Stimulated activated memory B cell treated with anti-CD40 and anti-IgM and Interleukin-4, amounts not matched to agents 10 μg/mL and 1 μg/mL and 100 μg/mL, for 72 hours (primary cell): ENCODE results near the gene SP9.
A peak's percentile ranks its signal among the peaks of the same experiment; 100 is the strongest.

ENCODE experiments used
- ATAC-seq: fragments of 150-1000 bp; cut with Tn5 transposase; 2 replicates; pipeline ENCODE4 v1.10.0; 2021
- H3K27ac Mint-ChIP-seq: one replicate; pipeline ENCODE4 v1.8.0; 2022; ENCODE audit warnings: mild to moderate bottlenecking, mixed read lengths
- H3K27me3 Mint-ChIP-seq: one replicate; pipeline ENCODE4 v1.8.0; 2022; ENCODE audit warnings: mixed read lengths
- H3K36me3 Mint-ChIP-seq: one replicate; pipeline ENCODE4 v1.8.0; 2022; ENCODE audit warnings: mixed read lengths
- H3K4me1 Mint-ChIP-seq: one replicate; pipeline ENCODE4 v1.8.0; 2022; ENCODE audit warnings: mixed read lengths
- H3K4me3 Mint-ChIP-seq: one replicate; pipeline ENCODE4 v1.8.0; 2022; ENCODE audit warnings: mild to moderate bottlenecking, moderate library complexity, mixed read lengths
- H3K9me3 Mint-ChIP-seq: one replicate; pipeline ENCODE4 v1.8.0; 2022; ENCODE audit warnings: mixed read lengths

Gene SP9

DNA sequence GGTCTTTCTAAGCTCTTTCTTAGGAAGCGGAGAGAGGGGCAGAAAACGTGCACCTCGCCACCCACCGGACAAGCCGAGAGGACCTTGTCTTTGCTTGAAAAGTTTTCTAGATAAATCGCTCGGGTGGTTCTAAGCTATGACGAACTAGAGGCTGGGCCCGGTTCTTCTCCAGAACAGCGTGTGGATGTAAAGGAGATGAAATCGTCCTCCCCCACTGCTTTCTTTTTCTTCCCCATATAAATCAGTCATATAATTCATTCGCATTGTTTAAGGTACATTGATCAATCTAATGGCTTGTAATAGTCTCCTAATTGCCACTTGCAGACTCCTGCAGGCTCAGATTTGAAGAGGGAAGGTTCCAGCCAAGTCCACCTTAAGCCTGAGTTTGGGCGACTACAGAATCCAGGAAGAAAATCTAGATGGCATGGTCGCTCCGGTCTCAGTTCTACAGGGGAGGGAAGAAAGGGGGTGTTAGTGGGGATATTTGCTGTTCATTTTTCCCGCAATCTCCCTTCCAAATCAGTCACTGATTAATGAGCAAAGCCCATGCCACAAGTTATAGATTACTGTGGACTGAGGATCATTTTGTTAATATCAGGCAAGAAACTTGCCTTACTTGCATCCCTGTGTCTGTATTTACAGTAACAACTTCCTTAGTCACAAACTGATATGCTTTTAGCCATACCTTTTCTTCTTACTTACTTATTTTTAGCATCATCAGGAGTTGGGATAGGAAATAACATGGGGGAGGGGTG, 5.6 kb upstream of the SP9 start:
- H3K4me1 Mint-ChIP-seq, result peaks cover 52% of the 10 kb centered on the region
- peaks cover 91% of the 10 kb centered on the region for H3K27me3 Mint-ChIP-seq
- H3K27ac Mint-ChIP-seq, result no peak overlapping the region
- H3K4me3 Mint-ChIP-seq, result no peak overlapping the region
- H3K36me3 Mint-ChIP-seq, result no peaks in the 10 kb centered on the region
- ATAC-seq, result no peak
- no peaks in the 10 kb centered on the region for H3K9me3 Mint-ChIP-seq

- Mint-ChIP-seq H3K9me3 (no peaks in the 10 kb centered on the region), H3K4me1 (peaks cover 49% of the 10 kb centered on the region), H3K4me3 (no peak overlapping the region), H3K27ac (no peak overlapping the region), H3K36me3 (no peaks in the 10 kb centered on the region), H3K27me3 (peaks cover 84% of the 10 kb centered on the region)
- no peak for ATAC-seq
Observed at GRCh38 chr2:174330945-174331594, 3.7 kb upstream of the SP9 start.

DNA sequence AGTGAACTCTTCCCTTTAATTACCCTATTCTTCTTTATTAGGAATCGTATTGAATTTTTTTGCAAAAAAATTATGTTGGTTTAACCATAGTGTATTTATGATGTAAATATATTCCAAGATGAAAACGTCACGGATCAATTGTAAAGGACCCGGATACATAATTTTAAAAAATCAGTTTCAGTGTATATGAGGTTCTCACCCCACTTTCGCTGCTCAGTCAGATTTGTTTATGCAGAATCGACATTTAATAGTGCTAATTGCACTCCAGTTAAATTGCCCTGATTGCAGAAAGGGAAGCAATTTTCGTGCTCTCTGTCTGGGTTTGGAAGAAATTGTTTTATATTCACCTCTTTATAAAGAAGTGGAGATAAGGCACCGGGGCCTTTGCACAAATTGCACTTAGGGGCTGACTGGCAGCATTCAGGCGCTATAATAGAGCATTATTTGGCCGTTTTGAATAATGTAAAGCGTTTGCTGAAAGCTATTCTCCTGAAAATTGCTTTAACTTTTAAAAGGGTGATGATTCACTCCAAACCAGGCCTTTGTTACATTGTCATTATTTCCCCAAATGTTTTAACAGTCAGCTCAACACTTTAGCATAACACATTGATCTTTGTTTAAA, 3.0 kb upstream of the SP9 start:
- no peak overlapping the region for H3K27ac Mint-ChIP-seq
- peaks cover 42% of the 10 kb centered on the region for H3K4me1 Mint-ChIP-seq
- H3K9me3 Mint-ChIP-seq, result no peaks in the 10 kb centered on the region
- H3K27me3 Mint-ChIP-seq, result peaks cover 77% of the 10 kb centered on the region
- no peak overlapping the region for H3K4me3 Mint-ChIP-seq
- no peak for ATAC-seq
- no peaks in the 10 kb centered on the region for H3K36me3 Mint-ChIP-seq

DNA sequence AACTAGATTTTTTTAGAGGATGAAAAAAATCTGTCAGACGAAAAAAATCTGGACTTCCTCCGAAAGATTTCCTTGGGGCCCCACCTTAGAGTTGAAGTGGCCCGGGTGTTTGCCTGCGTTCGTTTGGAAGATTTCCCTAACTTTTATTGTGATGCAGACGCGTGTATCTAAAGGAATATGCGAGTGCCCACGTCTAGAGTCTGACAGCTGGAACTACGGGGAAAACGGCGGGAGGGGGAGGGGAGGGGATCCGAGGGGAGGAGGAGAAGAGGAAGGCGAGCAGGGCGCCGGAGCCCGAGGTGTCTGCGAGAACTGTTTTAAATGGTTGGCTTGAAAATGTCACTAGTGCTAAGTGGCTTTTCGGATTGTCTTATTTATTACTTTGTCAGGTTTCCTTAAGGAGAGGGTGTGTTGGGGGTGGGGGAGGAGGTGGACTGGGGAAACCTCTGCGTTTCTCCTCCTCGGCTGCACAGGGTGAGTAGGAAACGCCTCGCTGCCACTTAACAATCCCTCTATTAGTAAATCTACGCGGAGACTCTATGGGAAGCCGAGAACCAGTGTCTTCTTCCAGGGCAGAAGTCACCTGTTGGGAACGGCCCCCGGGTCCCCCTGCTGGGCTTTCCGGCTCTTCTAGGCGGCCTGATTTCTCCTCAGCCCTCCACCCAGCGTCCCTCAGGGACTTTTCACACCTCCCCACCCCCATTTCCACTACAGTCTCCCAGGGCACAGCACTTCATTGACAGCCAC, 2.4 kb upstream of the SP9 start:
- peaks cover 35% of the 10 kb centered on the region for H3K4me1 Mint-ChIP-seq
- no peak overlapping the region for H3K4me3 Mint-ChIP-seq
- H3K9me3 Mint-ChIP-seq, result no peaks in the 10 kb centered on the region
- peaks cover 72% of the 10 kb centered on the region for H3K27me3 Mint-ChIP-seq
- H3K27ac Mint-ChIP-seq, result no peak overlapping the region
- H3K36me3 Mint-ChIP-seq, result no peaks in the 10 kb centered on the region
- ATAC-seq, result no peak

DNA sequence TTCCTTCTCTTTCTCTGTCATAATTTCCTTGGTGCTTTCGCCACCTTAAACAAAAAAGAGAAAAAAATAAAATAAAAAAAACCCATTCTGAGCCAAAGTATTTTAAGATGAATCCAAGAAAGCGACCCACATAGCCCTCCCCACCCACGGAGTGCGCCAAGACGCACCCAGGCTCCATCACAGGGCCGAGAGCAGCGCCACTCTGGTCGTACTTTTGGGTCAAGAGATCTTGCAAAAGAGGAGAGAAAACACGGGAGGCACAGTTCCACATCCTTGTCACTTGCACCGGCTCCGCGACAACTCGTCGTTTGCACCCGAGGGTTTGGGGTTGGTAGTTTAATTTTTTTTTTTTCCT, 1.8 kb upstream of the SP9 start:
- Mint-ChIP-seq H3K9me3 (no peaks in the 10 kb centered on the region), H3K4me3 (no peak overlapping the region), H3K36me3 (no peaks in the 10 kb centered on the region), H3K27me3 (peaks cover 72% of the 10 kb centered on the region), H3K4me1 (peaks cover 29% of the 10 kb centered on the region), H3K27ac (no peak overlapping the region)
- ATAC-seq, result no peak

DNA sequence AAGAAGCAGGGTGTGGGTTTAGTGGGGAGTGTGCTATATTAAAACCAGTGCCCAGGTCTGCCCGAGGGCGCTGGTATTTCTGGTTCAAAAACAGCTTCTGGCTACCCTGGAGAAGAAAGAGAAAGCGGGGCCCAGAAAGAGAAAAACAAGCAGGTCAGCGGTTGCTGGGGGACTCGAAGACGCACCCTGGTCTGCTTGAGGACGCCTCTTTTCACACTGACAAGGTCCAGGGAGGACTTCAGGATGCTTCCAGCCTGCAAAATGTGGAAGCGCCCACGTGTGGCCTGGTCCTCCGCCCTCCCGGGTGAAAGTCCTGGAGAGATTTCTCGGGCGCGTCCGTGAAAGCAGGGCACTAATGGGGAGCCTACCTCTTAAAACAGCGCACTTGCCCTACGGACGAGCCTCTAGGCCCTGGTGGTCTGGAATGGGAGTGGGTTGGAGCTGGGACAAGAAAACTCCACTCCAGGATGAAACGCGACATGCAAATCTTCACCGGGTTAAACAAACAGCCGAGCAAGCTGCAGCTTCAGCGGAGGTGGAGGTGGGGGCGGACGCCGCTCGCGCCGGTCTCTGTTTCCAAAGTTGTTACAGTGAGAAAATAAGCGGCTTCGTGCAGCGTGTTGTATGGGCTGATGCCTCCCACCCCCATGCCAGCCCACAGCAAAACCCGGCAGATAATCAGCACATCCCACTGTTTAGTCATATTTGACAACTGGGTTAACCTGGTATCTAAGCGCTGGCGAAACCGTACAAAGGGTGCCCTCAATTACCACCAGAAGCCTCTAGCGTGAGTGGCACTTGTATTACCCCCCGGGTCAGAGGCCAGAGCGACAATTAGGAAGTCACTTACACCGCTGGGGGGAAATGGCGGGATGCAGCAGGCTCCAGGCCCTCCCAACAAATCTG, 1.1 kb upstream of the SP9 start:
- Mint-ChIP-seq H3K4me3 (no peak overlapping the region), H3K36me3 (no peaks in the 10 kb centered on the region), H3K9me3 (no peaks in the 10 kb centered on the region), H3K27ac (no peak overlapping the region), H3K4me1 (peaks cover 27% of the 10 kb centered on the region), H3K27me3 (peaks cover 66% of the 10 kb centered on the region)
- ATAC-seq, result no peak

GRCh38 chr2:174334278-174334715, 457 bp upstream of the SP9 start:
- Mint-ChIP-seq H3K9me3 (no peaks in the 10 kb centered on the region), H3K4me3 (no peak overlapping the region), H3K27ac (no peak overlapping the region), H3K27me3 (peaks cover 62% of the 10 kb centered on the region), H3K4me1 (peaks cover 20% of the 10 kb centered on the region), H3K36me3 (no peaks in the 10 kb centered on the region)
- ATAC-seq, result no peak

DNA sequence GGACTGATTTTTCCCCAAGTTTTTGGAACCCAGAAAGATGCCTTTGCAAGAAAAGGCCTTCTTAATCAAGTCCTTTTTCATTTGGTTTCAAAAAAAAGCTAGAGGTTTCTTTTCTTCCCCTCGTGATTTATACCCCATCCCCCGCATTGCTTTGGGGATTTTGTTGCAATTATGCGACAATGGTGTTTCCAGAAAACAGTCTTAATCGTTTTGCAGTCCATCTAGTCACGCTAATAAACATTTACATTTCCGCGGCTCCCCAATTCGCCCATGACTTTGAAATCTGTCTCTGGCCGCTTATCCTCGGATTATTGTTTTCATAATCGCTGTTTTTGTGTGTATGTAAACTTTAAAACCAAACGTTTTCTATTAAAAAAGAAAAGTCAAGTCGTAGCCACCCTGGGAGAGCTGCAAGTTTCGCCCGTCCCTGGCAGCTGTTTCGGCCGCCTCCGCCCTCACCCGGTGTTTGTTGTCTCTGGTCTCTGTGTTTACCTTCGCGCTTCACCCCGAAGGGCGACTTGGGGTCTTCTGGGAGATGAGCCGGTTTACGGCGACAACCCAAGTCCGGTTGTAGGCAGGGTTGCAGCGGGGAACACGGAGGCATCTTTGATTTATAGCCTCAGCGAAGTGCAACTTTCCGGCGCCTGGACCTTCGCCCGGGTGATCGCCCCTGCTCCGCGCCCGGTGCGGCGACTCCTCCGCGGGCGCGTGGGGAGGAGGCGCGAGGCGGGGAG, 667 bp downstream of the SP9 start:
- no peak for ATAC-seq
- Mint-ChIP-seq H3K27me3 (peaks cover 62% of the 10 kb centered on the region), H3K36me3 (no peaks in the 10 kb centered on the region), H3K4me1 (peaks cover 20% of the 10 kb centered on the region), H3K9me3 (no peaks in the 10 kb centered on the region), H3K27ac (no peak overlapping the region), H3K4me3 (peak overlapping the region; percentile 31)

DNA sequence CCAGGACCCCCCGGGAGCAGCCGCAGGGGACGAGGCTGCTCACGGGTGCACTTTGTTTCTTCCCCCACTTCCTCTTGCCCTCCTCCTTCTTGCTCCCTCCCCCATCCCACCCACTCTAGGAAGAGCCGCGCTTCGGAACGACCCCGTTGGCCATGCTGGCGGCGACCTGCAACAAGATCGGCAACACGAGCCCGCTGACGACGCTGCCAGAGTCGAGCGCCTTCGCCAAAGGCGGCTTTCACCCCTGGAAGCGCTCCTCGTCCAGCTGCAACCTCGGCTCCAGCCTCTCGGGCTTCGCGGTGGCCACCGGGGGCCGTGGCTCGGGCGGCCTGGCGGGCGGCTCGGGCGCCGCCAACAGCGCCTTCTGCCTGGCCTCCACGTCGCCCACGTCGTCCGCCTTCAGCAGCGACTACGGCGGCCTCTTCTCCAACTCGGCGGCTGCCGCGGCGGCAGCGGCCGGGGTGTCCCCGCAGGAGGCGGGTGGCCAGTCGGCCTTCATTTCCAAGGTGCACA, 1.3 kb downstream of the SP9 start:
- Mint-ChIP-seq H3K27ac (no peak overlapping the region), H3K36me3 (no peaks in the 10 kb centered on the region), H3K27me3 (peaks cover 60% of the 10 kb centered on the region), H3K9me3 (no peaks in the 10 kb centered on the region), H3K4me1 (peaks cover 22% of the 10 kb centered on the region), H3K4me3 (peak overlapping the region; percentile 44)
- ATAC-seq, result no peak

- peak overlapping the region; percentile 51 for H3K4me3 Mint-ChIP-seq
- no peaks in the 10 kb centered on the region for H3K9me3 Mint-ChIP-seq
- H3K27me3 Mint-ChIP-seq, result peaks cover 60% of the 10 kb centered on the region
- ATAC-seq, result peak; percentile 63
- no peak overlapping the region for H3K27ac Mint-ChIP-seq
- no peaks in the 10 kb centered on the region for H3K36me3 Mint-ChIP-seq
- H3K4me1 Mint-ChIP-seq, result peaks cover 29% of the 10 kb centered on the region
Observed at GRCh38 chr2:174336501-174337336, 2.0 kb downstream of the SP9 start.

DNA sequence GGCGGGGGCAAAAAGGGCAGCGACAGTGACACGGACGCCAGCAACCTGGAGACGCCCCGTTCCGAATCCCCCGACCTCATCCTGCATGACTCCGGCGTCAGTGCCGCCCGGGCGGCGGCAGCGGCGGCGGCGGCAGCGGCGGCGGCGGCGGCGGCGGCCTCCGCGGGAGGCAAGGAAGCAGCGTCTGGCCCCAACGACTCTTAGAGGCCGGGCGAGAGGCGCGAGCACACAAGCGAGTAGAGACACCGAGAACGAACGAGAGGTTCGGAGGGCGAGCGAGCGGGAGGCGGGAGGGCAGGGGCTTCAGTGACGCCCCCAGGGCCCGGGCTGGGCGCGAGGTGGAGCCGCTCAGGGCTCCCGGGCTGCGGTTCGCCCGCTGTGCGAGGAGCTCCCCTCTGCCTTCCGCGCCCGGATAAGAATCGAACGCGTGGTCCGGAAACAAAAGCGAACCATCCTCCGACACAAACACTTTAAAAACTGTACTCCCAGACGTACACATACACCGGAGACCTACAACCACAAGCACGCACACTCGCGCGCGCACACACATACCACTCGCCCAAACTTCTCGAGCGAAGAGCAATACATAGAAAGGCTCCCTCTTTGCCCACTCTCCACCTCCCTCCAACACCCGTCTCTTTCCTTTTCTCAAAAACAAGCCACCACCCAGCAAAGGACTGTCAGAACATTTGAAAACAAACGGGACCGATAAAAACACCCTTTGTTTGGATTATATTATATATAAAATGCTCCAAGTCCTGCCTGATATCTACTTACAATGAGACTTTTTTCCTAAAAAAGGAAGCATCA, 2.8 kb downstream of the SP9 start:
- Mint-ChIP-seq H3K27ac (no peak overlapping the region), H3K36me3 (no peaks in the 10 kb centered on the region), H3K4me1 (peaks cover 32% of the 10 kb centered on the region), H3K9me3 (no peaks in the 10 kb centered on the region), H3K27me3 (peaks cover 60% of the 10 kb centered on the region), H3K4me3 (peak overlapping the region; percentile 39)
- ATAC-seq, result no peak

DNA sequence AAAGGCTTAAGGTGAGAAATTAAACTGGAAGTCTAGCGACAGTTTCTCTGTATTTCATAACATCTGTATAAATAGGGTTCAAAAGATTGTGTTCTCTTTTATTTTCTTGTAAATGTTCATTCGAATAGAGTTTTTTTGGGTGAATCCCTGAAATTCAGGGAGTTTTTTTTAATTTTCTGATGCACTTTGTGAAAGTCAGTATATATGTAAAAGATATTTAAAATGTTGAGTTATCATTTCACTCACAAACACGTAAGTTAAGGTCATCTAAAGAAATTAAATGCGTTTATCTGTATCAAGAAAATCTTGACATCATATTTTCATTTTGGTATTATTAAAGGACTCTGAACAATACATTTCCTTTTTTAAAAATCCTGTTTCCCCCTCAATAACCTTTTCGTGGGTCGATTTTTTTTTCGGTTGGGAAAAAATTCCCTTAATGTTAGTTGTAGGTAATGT, 3.4 kb downstream of the SP9 start:
- H3K4me3 Mint-ChIP-seq, result no peak overlapping the region
- H3K27me3 Mint-ChIP-seq, result peaks cover 60% of the 10 kb centered on the region
- no peaks in the 10 kb centered on the region for H3K36me3 Mint-ChIP-seq
- H3K4me1 Mint-ChIP-seq, result peaks cover 30% of the 10 kb centered on the region
- no peaks in the 10 kb centered on the region for H3K9me3 Mint-ChIP-seq
- no peak for ATAC-seq
- H3K27ac Mint-ChIP-seq, result no peak overlapping the region
